T47D (cell line): ENCODE measurements around the gene VAMP5.

Experiments used
- DNase-seq, 2 experiments: peaks; one replicate each; pipeline versions ENCODE4 v3.0.0 to v3.0.0-alpha.2; 2011 to 2012; ENCODE audit warnings: low read depth in 1 of 2, low spot score in 1 of 2
- JUND ChIP-seq: IDR thresholded peaks from 2 replicates; pipeline ENCODE4 v1.6.1; 2012; ENCODE audit warnings: low read depth
- in situ Hi-C: cut with HindIII; loops from 2 replicates; pipeline ENCODE4 v1.10.0; 2016; ENCODE audit warnings: low sequenced_read_pairs, low pct_unique_long_range_greater_than_20kb

The VAMP5 gene

GRCh38 chr2:85621338-85621737, 37.1 kb downstream of the VAMP5 start:
- no peak for TF ChIP-seq JUND
- in situ Hi-C loops: no loop called here
- DNase-seq: no peak

GRCh38 chr2:85623991-85624390, 39.8 kb downstream of the VAMP5 start:
- in situ Hi-C loops: no loop called here
- no peak for DNase-seq
- TF ChIP-seq JUND: no peak

- in situ Hi-C loops: no loop called here
- DNase-seq: no peak
- TF ChIP-seq JUND: no peak
Measured at GRCh38 chr2:85628658-85629057, 44.4 kb downstream of the VAMP5 start.

GRCh38 chr2:85631316-85631715, 47.1 kb downstream of the VAMP5 start:
- in situ Hi-C loops: no loop called here
- no peak for DNase-seq
- TF ChIP-seq JUND: no peak

GRCh38 chr2:85635011-85635410, 50.8 kb downstream of the VAMP5 start:
- no peak for TF ChIP-seq JUND
- in situ Hi-C loops: no loop called here
- DNase-seq: no peak

- TF ChIP-seq JUND: no peak
- no peak for DNase-seq
- in situ Hi-C loops: no loop called here
Measured at GRCh38 chr2:85635636-85636035, 51.4 kb downstream of the VAMP5 start.

- in situ Hi-C loops: no loop called here
- no peak for TF ChIP-seq JUND
- DNase-seq: no peak
Measured at GRCh38 chr2:85642725-85643124, 58.5 kb downstream of the VAMP5 start.
